Measurements from ENCODE around the gene MSH2.

Gene MSH2

GRCh38 chr2:47508641-47509040, 105.7 kb downstream of the MSH2 start:
- DNase-seq (ENCODE audit: low spot score), result no peak

GRCh38 chr2:47509250-47509649, 106.3 kb downstream of the MSH2 start:
- no peak for DNase-seq (ENCODE audit: low spot score)

- DNase-seq (ENCODE audit: low spot score), result no peak
These were observed 106.9 kb downstream of the MSH2 start for GRCh38 chr2:47509821-47510385.

DNA sequence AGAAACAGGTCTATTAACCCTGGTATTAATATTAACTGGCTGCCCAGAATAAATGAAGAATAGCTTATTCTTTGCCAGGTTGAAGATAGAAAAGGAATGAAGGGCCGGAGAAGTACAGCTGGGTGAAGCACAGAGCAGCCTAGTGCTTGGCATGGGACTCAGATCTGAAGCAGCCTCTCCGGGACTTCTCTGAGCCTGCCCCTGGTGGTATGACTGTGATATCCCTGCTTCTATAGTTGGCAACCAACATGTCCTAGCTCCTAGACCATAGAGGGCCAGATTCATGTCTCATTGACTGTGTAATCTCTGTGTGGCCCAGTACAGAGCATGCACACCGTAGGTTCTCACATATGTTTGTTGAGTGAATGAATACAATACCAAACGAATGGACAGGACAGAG, 107.8 kb downstream of the MSH2 start:
- no peak for DNase-seq (ENCODE audit: low spot score)

DNA sequence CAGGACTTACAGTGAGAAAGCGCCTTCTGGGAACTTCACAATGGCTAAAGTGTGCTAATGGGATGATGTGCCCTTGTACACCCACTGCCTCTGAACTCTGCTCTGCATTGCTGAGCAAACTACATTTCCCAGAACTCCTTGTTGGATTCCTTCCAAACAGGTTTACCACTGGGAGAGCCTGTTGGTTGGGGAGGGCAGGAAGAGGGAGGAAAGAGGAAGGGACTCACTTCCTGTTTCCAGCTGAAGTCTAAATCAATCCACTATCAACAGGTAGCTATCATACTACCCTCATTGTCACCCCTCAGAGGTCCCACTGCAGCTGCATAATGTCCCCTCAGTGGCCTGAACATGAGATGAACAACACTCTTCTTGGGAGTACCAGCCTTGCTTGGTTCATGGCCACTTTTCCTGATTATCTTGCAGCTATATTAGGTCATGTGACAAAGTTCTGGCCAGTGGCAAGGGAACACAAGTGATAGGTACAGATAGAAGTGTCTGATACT, 109.7 kb downstream of the MSH2 start:
- DNase-seq (ENCODE audit: low spot score), result peak; percentile 54

GRCh38 chr2:47513981-47514520, 111.1 kb downstream of the MSH2 start:
- no peak for DNase-seq (ENCODE audit: low spot score)

- no peak for DNase-seq (ENCODE audit: low spot score)
These were observed 113.6 kb downstream of the MSH2 start for GRCh38 chr2:47516360-47517104.

DNA sequence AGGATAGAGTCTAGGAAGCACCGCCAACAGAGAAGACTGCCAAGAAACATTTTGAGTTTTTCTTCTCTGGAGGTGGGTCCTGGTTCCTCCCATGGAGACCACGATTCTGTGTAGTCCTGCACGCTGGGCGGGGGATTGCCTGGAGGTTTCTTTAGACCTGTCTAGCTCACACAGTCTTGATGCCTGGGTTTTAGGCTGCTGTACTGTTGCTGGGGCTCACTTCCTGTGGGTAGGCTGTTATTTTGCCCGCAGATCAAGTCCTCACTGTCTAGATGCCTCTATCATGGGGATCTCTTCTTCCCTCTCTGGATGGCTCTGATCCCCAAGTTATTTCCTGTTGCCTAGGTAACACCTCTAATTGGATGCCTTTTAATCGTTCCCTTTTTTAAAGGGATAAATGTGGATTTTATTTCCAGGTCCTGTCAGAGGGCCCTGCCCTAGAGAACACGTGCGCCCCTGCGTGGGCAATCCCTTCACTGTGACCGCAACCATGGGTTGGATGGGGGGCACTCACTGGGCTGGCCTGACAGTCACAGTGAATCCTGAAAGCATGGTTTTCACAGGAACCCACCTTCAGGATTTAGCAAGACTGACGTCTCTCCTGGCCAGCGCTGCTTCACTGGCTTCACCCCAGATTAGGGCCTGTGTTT, 115.7 kb downstream of the MSH2 start:
- DNase-seq (ENCODE audit: low spot score), result no peak

DNA sequence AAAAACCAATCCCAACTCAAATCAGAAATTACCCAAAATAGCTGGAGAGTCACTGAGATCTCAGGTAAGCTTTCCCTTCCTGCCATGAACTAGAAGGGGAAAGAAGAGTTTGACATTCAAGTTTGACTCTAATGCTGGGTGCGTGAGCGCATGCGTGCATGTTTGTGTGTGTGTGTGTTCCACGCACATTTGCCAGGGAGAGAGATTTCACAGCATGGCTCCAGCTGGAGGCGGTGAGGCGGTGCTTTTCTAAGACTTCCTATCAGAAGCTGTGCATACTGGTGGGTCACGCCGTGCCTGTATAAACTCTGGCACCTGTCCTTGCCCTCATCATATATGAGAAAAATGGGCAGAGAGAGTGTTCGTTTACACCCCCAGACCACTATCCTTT, 116.2 kb downstream of the MSH2 start:
- DNase-seq (ENCODE audit: low spot score), result no peak

- peak; percentile 45 for DNase-seq (ENCODE audit: low spot score)
These were observed 116.8 kb downstream of the MSH2 start for GRCh38 chr2:47519604-47520301.

DNA sequence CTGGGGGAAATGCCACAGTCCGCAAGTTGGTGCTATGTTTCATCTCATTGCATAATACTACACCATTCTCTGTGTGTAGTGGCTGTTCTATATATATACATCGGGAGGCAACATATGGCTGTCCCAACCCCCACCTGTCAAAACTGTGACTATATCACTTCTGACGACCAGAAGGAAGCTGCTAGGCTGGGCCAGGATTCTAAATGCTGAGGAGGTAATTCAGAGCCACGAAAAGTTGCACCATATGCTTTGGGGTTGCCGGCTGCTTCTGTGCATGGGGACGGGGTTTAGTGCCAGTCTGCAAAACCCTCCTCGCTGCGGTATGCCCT, 117.3 kb downstream of the MSH2 start:
- DNase-seq (ENCODE audit: low spot score), result no peak

GRCh38 chr2:47520825-47521665, 118.1 kb downstream of the MSH2 start:
- peak; percentile 84 for DNase-seq (ENCODE audit: low spot score)

DNA sequence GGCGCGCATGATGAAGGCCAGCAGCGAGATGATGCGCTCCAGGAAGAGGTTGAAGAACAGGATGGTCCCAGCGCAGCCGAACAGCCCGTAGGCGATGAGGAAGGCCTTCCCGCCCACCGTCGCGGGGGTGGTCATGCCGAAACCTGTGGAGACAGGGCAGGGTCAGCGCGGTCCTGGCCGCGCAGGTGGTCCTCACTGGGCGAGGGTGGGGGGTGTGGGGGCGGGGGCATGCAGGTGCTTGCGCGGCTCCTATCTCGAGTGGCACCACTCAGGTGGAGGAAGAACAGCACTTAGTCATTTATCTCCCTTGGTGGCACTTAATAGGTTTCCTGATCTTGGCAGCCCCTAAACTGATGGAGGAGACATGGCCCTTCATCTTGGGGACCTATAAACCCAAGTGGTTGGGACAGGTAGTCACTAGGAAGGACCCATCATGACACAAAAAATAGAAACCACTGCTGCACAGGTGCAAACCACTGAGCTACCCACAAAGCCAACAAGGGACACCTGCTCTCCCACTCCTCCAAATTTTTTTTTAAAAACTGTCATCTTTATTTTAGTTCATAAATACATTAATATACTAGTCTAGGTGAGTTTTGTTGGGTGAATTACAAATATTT, 118.8 kb downstream of the MSH2 start:
- no peak for DNase-seq (ENCODE audit: low spot score)

DNA sequence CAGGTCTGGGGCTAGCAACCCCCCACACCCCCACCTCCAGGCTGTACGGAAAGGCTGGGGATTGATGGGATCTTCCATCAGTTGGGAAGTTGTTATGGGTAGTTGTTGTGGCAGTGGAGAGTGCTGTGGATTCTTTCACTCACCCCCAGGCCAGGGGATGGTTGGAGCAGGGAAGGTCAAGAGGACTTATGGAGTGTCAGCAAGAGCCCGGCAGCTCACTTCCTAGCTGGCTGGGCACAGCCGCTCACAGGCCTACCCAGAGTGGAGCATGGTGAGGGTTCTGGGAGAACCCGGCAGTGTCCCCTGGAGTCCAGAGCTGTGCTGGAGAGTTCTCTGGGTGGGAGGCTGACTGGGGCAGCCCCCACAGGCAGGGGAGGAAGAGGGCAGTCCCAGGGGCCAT, 122.2 kb downstream of the MSH2 start:
- DNase-seq (ENCODE audit: low spot score), result no peak

DNA sequence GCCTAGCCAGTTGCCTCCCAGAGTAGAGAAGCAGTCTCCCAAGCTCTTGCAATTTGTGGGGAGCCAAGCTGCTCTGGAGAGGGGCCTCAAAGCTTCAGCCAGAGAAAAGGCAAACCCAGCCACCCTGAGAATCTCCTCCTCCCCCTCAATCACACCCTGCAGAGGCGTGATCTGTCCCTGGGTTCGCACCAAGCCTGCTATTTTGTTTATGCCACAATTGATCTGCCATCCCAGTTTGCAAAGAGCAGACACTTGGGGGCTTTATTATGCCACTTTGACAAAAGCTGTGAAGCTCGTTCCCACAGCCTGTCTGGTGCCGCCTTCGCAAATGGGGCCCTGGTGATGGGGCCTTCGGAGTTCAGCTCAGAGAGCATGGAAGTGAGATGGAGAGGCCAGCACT, 125.5 kb downstream of the MSH2 start:
- DNase-seq (ENCODE audit: low spot score), result no peak

DNA sequence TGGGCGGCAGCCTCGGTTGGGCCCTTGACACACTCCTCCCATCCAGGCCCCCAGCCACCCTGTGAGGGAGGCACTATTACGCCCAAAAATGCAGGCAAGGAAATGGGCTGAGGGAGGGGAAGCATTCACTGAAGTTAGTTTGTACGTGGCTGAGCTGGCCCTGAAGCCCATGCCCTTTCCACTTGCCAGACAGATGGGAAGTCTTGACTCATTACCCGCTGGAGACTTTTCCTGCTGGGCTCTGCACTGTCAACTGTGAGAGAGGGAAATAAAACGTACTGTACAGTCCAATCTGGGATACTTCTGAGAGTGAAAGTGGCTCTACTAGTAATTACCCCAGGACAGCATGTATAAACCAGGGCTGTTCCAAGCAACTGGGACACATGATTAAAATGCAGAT, 125.9 kb downstream of the MSH2 start:
- DNase-seq (ENCODE audit: low spot score), result no peak

DNA sequence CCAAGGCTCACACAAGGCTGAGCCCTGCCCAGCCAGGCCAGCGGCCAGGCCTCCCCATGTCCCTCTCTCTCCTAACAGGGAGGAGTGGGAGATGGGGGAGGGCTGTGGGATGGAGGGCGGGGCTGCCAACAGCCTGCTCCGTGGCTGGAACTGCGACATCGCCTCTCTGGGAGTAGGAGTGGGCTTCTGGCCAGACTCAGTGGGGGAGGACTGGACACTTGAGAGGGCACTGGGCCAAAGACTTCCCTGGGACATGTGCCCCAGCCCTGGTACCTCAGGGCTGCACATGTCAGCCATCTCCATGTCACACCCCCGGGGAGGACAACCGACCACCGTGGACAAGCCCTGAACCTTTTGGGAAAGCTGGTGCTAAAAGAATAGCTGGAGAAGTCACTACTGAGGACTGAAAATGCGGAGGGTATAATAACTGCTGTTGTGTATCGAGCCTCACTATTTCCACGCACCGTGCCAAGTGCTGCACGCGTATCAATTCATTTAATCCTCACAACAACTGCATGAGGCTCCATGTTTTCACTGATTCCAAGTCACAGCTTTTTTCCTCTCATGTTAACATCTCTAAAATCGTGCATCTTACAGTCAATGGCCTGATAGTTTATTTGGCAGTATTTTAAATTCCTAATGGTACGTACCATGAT, 127.3 kb downstream of the MSH2 start:
- no peak for DNase-seq (ENCODE audit: low spot score)

DNA sequence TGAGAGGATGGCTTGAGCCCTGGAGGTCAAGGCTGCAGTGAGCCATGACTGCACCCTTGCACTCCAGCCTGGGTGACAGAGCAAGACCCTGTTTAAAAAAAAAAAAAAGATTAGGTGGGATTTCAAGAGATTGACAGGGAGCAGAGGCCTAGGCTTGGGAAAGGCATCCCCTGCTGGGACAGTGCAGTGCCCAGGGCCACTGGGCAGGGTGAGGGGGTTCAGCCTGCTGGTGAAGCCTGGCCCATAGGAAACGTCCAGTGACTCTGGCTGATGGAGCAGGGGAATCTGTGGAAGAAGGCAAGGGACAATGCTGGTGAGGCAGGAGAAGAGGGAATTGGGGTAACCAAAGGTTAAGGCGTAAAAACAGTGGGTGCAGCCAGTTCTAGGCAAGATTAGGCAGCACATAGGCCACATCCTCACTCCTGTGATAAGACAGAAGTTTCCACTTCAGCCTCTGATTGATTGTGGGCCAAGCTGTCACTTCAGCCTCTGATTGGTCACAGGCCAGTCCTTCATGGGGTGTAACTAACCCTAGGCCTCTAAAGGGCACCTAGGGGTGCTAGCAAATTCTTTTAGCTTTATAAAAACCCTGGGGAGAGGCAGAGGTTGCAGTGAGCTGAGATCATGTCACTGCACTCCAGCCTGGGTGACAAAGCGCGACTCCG, 128.6 kb downstream of the MSH2 start:
- DNase-seq (ENCODE audit: low spot score), result no peak
